ENCODE data around the gene KDM4B.

Gene KDM4B

DNA sequence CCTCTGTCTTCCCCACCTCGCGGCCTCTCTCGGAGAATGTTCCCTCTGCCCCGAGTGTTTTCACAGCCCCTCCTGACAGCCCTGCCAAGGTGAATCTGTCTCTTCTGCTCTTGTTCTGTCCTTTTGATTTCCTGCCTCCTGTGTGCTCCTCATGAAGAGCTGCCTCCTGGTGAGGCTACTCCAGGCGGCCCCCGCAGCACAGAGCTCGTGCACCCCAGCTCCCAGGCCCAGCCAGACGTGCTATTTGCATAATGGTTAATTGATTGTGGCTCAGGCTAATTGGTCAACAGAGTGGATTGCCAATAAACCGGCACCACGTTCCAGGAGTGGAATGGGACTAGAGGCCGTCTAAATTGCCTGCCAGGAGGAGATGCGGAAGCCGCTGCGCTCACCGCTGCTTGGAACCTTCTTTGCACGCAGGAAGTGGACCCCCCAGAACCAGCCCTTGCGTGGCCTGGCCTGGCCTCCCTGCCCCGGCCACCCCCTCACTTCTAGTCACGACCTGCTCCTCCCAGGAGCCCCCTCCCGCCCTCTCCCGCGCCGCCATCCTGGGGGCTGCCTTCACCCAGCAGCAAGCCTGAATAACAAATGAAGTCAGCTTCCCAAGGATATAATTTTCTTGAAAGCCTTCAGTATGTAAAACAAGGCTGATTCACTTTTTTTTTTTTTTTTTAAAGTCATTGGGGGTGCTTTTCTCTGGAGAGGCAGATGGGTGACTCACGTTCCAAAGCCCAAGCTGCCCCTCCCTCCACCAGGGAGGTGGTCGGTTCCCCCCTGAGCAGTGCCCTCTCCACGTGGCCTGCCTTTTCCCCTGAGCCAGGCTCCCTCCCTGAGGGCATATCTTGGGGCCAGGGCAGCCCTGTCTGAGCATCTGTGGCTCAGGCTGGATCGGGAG, 144.0 kb downstream of the KDM4B start:
- Histone ChIP-seq H3K9me2 (replicated peaks; ENCODE audit: control insufficient read depth, low read length) (no peaks in the 10 kb centered on the region), H3K79me2 (ENCODE audit: control insufficient read depth, low read length) (no peaks in the 10 kb centered on the region), H3K4me3 (ENCODE audit: low read length) (no peak overlapping the region), H3K27ac (ENCODE audit: low read depth, low read length) (no peak overlapping the region), H3K9me3 (ENCODE audit: control insufficient read depth, insufficient read depth, low read length) (no peaks in the 10 kb centered on the region), H3F3A (ENCODE audit: control insufficient read depth, insufficient read depth) (no peaks in the 10 kb centered on the region), H3K4me2 (ENCODE audit: low read length) (no peak overlapping the region), H3K36me3 (ENCODE audit: control insufficient read depth, low read length) (peaks cover 3% of the 10 kb centered on the region; the same call in 1 of the 2 replicates), H4K20me1 (ENCODE audit: control insufficient read depth, insufficient read depth, low read depth, low read length) (no peaks in the 10 kb centered on the region), H3K4me1 (ENCODE audit: control insufficient read depth, low read length) (no peaks in the 10 kb centered on the region), H3K27me3 (ENCODE audit: control insufficient read depth, low read length) (no peaks in the 10 kb centered on the region)
- TF ChIP-seq, protein P1, sequence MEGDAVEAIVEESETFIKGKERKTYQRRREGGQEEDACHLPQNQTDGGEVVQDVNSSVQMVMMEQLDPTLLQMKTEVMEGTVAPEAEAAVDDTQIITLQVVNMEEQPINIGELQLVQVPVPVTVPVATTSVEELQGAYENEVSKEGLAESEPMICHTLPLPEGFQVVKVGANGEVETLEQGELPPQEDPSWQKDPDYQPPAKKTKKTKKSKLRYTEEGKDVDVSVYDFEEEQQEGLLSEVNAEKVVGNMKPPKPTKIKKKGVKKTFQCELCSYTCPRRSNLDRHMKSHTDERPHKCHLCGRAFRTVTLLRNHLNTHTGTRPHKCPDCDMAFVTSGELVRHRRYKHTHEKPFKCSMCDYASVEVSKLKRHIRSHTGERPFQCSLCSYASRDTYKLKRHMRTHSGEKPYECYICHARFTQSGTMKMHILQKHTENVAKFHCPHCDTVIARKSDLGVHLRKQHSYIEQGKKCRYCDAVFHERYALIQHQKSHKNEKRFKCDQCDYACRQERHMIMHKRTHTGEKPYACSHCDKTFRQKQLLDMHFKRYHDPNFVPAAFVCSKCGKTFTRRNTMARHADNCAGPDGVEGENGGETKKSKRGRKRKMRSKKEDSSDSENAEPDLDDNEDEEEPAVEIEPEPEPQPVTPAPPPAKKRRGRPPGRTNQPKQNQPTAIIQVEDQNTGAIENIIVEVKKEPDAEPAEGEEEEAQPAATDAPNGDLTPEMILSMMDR (IDR thresholded peaks at IDR 0.05; ENCODE audit: low read depth, low read length, poor library complexity, severe bottlenecking): no peak
- no peak for TF ChIP-seq EZH2phosphoT487 (IDR thresholded peaks at IDR 0.05; ENCODE audit: borderline replicate concordance, low read length)

DNA sequence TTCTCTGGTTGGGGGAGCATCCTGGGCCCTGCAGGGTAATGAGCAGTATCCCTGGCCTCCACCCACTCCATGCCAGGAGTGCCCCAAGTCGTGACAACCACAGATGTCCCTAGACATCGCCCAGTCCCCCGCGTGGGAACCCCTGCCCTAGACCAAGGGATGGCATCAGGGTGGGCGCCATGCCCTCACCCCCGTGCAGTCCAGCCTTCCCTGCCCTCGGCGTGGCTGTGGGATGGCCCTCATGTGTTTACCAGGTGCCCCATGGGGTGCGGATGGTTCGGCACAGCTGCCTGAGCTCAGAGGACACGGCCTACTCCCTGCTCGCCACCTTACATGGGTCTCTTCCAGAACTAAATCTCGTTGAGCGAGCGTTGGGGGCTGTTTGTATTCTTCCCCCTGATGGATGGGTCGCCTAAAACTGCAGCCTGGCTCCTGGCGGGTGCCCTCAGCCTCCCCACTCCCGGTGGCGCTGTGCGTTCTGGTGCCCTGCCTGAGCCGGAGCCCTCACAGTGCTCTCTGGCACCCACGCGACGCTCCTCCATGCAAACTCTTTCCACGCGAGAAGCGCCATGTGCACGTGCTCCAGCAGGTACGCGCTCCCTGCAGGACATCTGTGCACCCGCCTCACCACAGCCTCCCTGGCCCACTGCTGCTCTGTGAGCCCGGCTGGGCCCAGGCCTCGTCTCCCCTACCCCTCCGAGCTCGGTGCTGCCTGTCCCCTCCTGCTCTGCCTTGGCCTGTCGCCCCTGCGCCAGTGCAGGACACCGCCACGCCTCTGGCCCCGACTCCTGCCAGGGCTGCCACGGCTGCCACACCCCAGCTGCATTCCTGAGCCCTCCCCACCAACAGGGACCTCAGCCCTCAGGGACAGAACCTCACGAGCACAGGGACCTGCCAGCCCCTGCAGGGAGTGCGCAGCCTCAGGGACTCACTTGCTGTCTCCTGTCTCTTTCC, 145.0 kb downstream of the KDM4B start:
- H4K20me1 ChIP-seq (ENCODE audit: control insufficient read depth, insufficient read depth, low read depth, low read length): no peaks in the 10 kb centered on the region
- H3K36me3 ChIP-seq (ENCODE audit: control insufficient read depth, low read length): peaks cover 3% of the 10 kb centered on the region; the same call in 1 of the 2 replicates
- no peak overlapping the region for H3K4me3 ChIP-seq (ENCODE audit: low read length)
- H3K27me3 ChIP-seq (ENCODE audit: control insufficient read depth, low read length): no peaks in the 10 kb centered on the region
- no peaks in the 10 kb centered on the region for H3K9me2 ChIP-seq (replicated peaks; ENCODE audit: control insufficient read depth, low read length)
- H3K4me2 ChIP-seq (ENCODE audit: low read length): no peak overlapping the region
- H3K9me3 ChIP-seq (ENCODE audit: control insufficient read depth, insufficient read depth, low read length): no peaks in the 10 kb centered on the region
- H3K4me1 ChIP-seq (ENCODE audit: control insufficient read depth, low read length): no peaks in the 10 kb centered on the region
- H3F3A ChIP-seq (ENCODE audit: control insufficient read depth, insufficient read depth): no peaks in the 10 kb centered on the region
- H3K27ac ChIP-seq (ENCODE audit: low read depth, low read length): no peak overlapping the region
- H3K79me2 ChIP-seq (ENCODE audit: control insufficient read depth, low read length): no peaks in the 10 kb centered on the region
- TF ChIP-seq, protein P1 (IDR thresholded peaks at IDR 0.05; ENCODE audit: low read depth, low read length, poor library complexity, severe bottlenecking): no peak
- TF ChIP-seq EZH2phosphoT487 (IDR thresholded peaks at IDR 0.05; ENCODE audit: borderline replicate concordance, low read length): no peak

DNA sequence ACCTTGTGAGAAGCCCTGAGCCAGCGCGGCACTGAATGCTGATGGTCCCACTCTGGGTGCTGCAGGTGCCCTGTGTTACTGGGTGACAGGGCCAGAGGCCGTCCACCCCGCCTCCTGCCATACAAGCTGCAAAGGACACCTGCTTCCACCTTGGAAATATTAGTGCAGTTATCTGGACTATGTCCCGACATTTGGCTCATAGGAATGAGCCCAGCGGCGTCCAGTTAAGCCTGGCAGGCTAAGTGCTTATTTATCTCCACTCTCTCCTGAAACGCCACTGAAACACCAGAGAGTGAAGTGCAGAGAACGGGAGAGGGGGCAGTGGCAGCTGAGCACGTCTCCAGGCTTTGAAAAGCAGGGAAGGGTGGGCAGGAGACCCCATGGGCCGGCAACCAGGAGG, 145.8 kb downstream of the KDM4B start:
- Histone ChIP-seq H3K79me2 (ENCODE audit: control insufficient read depth, low read length) (no peaks in the 10 kb centered on the region), H3K9me3 (ENCODE audit: control insufficient read depth, insufficient read depth, low read length) (no peaks in the 10 kb centered on the region), H3K4me1 (ENCODE audit: control insufficient read depth, low read length) (no peaks in the 10 kb centered on the region), H4K20me1 (ENCODE audit: control insufficient read depth, insufficient read depth, low read depth, low read length) (no peaks in the 10 kb centered on the region), H3K27ac (ENCODE audit: low read depth, low read length) (no peak overlapping the region), H3F3A (ENCODE audit: control insufficient read depth, insufficient read depth) (no peaks in the 10 kb centered on the region), H3K36me3 (ENCODE audit: control insufficient read depth, low read length) (peaks cover 3% of the 10 kb centered on the region; the same call in 1 of the 2 replicates), H3K27me3 (ENCODE audit: control insufficient read depth, low read length) (no peaks in the 10 kb centered on the region), H3K4me2 (ENCODE audit: low read length) (no peak overlapping the region), H3K9me2 (replicated peaks; ENCODE audit: control insufficient read depth, low read length) (no peaks in the 10 kb centered on the region), H3K4me3 (ENCODE audit: low read length) (no peak overlapping the region)
- TF ChIP-seq, protein P1 (IDR thresholded peaks at IDR 0.05; ENCODE audit: low read depth, low read length, poor library complexity, severe bottlenecking): no peak
- no peak for TF ChIP-seq EZH2phosphoT487 (IDR thresholded peaks at IDR 0.05; ENCODE audit: borderline replicate concordance, low read length)
